Dermis blood vessel endothelial cell (primary cell): ENCODE measurements around the gene RNF2. TPM values are rescaled to one million over a fixed set of nuclear protein-coding genes. Genes with fewer than 3 reads are reported as not detected.
"Not testable (repeated sequence)": the region's sequence is repeated elsewhere in the genome, so short reads cannot be mapped to it uniquely, and the experiment has no call there.

Experiments
- DNase-seq: peaks from one replicate; pipeline ENCODE4 v3.0.0; 2010
- total RNA-seq: library from RNA; depleted of rRNA; stranded (reverse); fragments of >200 nt; gene quantifications from 2 replicates; pipeline ENCODE4 v1.2.3, GENCODE V29; 2014

The RNF2 gene
- total RNA-seq, 1 donor from 2014 or later = 25.2 TPM

GRCh38 chr1:185050823-185051451, 5.6 kb downstream of the RNF2 start:
- DNase-seq = peak; percentile 15

GRCh38 chr1:185053204-185053603, 7.8 kb downstream of the RNF2 start:
- no peak for DNase-seq

- no peak for DNase-seq
Measured at GRCh38 chr1:185054365-185055060, 9.2 kb downstream of the RNF2 start.

- no peak for DNase-seq
Measured at GRCh38 chr1:185058110-185058509, 12.8 kb downstream of the RNF2 start.

GRCh38 chr1:185058876-185059275, 13.5 kb downstream of the RNF2 start:
- DNase-seq = no peak

GRCh38 chr1:185059950-185060571, 14.7 kb downstream of the RNF2 start:
- DNase-seq = no peak

GRCh38 chr1:185062710-185063370, 17.5 kb downstream of the RNF2 start:
- no peak for DNase-seq

GRCh38 chr1:185063719-185064118, 18.4 kb downstream of the RNF2 start:
- DNase-seq = no peak

GRCh38 chr1:185065006-185065405, 19.6 kb downstream of the RNF2 start:
- not testable (repeated sequence) for DNase-seq

GRCh38 chr1:185066181-185066580, 20.8 kb downstream of the RNF2 start:
- no peak for DNase-seq

GRCh38 chr1:185068341-185068740, 23.0 kb downstream of the RNF2 start:
- no peak for DNase-seq

- DNase-seq = no peak
Measured at GRCh38 chr1:185069202-185069772, 23.9 kb downstream of the RNF2 start.

- no peak for DNase-seq
Measured at GRCh38 chr1:185070051-185070450, 24.7 kb downstream of the RNF2 start.

GRCh38 chr1:185073725-185074124, 28.4 kb downstream of the RNF2 start:
- no peak for DNase-seq

- no peak for DNase-seq
Measured at GRCh38 chr1:185074307-185074706, 28.9 kb downstream of the RNF2 start.

GRCh38 chr1:185075476-185075875, 30.1 kb downstream of the RNF2 start:
- no peak for DNase-seq

GRCh38 chr1:185077374-185077773, 32.0 kb downstream of the RNF2 start:
- DNase-seq = no peak

GRCh38 chr1:185080422-185080821, 35.1 kb downstream of the RNF2 start:
- DNase-seq = no peak

GRCh38 chr1:185083818-185084217, 38.5 kb downstream of the RNF2 start:
- no peak for DNase-seq

GRCh38 chr1:185087101-185087500, 41.7 kb downstream of the RNF2 start:
- DNase-seq = no peak

- no peak for DNase-seq
Measured at GRCh38 chr1:185087746-185088145, 42.4 kb downstream of the RNF2 start.

GRCh38 chr1:185091480-185091879, 46.1 kb downstream of the RNF2 start:
- DNase-seq = no peak

- DNase-seq = no peak
Measured at GRCh38 chr1:185094761-185095160, 49.4 kb downstream of the RNF2 start.
